GM21381 (cell line): ENCODE results near the gene SPTSSA.
"Not testable (repeated sequence)": the region's sequence is repeated elsewhere in the genome, so short reads cannot be mapped to it uniquely, and the experiment has no call there.

Experiments used
- ATAC-seq: cut with Tn5 transposase; IDR thresholded peaks from one replicate; pipeline ENCODE4 v1.9.1; 2021; ENCODE audit warnings: mild to moderate bottlenecking, moderate library complexity; ENCODE audit not compliant: unreplicated experiment

SPTSSA gene

GRCh38 chr14:34433957-34434356, 28.1 kb downstream of the SPTSSA start:
- ATAC-seq: no peak

DNA sequence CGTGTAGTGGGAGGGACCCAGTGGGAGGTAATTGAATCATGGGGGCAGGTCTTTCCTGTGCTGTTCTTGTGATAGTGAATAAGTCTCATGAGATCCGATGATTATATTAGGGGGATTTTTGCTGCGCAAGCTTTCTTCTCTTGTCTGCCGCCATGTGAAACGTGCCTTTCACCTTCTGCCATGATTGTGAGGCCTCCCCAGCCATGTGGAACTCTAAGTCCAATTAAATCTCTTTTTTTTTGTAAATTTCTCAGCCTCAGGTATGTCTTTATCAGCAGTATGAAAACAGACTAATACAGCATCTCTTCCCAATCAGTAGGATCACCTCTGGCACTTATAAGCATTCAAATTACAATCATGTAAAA, 34.0 kb downstream of the SPTSSA start:
- not testable (repeated sequence) for ATAC-seq

DNA sequence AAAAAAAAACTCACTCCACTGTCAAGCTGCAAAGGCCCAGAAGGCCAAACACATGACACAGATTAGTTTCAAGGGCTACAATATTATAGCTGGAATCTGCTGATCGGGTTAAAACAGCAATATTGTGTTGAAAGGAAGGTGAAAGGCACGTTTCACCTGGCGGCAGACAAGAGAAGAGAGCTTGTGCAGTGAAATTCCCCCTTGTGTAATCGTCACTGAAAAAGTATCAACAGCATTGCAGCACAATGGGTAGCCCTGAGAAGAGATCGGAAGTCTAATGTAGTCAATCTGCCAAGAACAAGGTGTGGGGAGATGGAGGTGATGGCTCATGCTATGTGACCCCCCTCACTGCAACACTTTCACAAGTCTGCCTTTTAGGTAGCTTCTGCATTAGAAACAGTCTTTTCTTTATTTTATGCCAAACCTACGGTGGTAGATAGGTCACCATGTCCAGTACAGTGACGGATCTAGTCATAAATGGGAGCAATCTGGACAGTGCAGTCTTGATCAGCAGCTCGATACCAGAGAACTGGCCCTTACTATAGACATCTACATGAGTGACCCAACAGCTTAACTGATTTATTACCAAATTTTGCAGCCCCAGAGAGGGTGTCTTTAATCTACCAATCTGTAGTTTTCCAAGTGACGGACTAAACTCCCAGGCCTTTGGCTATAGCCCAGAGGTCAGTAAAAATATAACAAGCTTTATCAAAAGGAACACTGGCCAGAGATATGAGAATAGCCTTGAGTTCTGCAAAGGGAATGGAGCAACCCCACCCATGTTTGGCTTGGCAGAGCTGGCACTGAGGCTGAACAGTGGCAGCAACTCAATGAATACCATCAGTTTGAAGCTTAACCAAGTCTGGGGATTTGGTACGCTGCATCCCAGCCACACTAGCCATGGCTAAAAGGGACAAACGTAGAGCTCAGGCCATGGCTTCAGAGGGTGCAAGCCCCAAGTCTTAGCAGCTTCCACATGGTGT, 35.4 kb downstream of the SPTSSA start:
- ATAC-seq: no peak

DNA sequence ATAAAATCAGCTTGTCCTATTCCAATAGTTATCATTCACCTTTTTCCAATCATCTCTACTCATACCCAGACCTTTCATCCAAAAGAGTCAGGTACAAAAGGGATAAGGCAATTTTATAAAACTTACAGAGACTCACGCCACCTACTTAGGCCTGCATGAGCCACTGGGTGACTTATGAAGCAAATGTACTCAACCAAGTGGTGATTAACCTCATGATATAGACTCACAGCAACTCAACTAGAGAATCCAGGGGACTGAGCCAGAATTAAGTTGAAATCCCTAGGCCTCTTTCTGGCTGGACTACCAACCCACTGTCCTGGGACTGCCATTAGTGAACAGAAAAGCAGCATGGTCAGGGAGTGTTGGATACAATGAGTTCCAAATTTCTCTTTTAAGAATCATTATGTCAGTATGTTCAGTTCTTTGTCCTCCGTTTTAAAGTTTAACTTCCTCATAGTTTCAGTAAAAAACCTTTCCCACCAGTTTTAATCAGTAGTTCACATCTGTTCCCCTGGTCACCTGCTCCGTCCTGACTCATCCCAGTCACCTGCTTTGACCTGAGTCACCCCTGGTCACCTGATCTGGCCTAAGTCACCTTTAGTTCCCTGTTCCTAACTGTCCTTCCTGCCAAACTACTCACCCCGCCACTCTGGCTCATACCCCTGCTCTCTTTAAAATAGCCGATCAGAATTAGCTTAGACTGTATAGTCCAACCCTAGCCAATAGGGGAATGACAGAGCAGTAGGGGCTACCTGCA, 36.8 kb downstream of the SPTSSA start:
- no peak for ATAC-seq

DNA sequence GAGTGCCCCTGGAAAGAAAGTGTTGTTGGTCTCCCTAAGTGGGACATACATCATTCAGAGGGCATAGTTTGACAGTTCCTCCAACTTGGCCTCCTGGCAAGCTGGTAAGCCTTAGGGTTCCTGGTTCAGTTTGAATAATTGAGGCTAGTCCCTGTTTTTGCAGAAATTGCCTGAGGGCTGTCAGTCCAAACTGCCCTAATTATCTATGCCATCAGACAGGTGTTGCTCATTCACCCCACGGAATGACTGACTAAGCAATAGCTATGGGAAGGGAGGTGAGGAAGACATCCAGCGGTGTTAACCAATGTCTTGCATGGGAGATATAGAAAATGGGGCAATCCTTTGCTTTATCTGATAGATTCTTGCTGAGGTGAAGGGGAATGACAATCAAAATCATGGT, 37.6 kb downstream of the SPTSSA start:
- no peak for ATAC-seq

- ATAC-seq: no peak
These were observed 38.6 kb downstream of the SPTSSA start for GRCh38 chr14:34423445-34423844.

DNA sequence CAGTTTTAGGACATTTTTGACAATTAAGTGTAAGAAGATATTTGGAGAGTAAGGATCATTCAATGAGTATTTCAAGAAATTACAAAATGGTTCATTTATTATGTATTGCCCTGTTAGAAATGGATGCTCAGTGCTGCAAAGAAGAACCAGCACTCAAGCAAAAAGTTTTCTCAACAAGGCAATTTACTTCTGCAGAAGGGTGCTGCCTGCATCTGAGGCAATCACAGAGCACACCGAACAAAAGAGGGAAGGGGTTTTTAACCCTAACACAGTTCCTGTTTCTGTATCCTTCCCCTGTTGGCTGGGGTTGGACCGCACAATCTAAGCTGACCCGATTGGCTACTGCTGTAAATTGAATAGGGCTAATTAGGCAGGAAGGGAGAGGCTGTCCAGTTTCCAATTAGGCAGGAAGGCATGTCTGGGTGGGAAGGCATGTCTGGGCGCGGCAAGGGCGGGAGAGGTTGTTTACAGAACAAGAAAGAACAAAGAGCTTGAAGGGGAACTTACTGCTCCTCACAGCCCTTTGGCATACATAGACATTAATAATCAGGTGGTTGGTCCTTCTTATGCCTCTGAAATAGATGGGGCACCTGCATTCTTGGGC, 41.4 kb downstream of the SPTSSA start:
- no peak for ATAC-seq

- ATAC-seq: no peak
These were observed 52.3 kb downstream of the SPTSSA start for GRCh38 chr14:34409721-34410120.

DNA sequence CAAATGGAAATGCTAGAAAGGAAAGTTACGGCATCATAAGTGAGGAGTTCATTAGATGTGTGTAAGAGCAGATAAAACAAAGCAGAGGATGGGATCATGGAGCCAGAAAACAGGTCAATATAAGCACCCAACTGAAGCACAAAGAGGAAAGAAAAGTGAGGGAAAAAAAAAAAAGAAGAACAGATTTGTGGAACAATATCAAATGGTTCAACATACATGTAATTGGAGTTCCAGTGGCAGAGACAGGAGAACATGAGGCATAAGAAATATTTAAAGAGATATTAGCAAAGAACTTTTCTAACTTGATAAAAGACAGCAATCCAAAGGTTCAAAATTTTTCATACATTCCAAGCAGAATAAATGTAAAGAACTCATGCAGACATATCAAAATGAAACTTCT, 54.1 kb downstream of the SPTSSA start:
- ATAC-seq: no peak

DNA sequence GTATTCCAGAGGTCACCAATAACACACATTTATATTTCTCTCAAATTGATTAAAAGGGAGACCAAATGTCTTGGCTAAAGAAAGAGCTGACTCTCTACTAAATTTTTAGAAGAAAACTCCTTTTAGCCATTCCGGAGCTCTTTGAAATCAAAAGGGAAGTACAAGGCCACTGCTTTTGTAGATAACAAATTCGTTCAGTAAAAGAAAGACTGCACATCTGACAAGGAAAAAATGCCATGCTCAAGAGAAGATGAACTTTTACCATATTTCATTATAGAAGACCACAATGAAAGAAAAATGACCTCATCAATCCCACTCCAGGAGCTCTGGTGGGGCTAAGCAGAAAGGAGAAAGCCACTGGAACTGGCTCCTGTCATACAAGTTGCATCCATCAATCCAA, 57.6 kb downstream of the SPTSSA start:
- ATAC-seq: no peak

- ATAC-seq: no peak
These were observed 58.4 kb downstream of the SPTSSA start for GRCh38 chr14:34403646-34404045.

GRCh38 chr14:34398024-34398423, 64.0 kb downstream of the SPTSSA start:
- no peak for ATAC-seq

GRCh38 chr14:34387974-34388516, 74.0 kb downstream of the SPTSSA start:
- no peak for ATAC-seq

GRCh38 chr14:34386865-34387485, 75.1 kb downstream of the SPTSSA start:
- ATAC-seq: no peak

DNA sequence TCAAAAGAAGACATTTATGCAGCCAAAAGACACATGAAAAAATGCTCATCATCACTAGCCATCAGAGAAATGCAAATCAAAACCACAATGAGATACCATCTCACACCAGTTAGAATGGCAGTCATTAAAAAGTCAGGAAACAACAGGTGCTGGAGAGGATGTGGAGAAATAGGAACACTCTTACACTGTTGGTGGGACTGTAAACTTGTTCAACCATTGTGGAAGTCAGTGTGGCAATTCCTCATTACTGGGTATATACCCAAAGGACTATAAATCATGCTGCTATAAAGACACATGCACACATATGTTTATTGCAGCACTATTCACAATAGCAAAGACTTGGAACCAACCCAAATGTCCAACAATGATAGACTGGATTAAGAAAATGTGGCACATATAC, 76.2 kb downstream of the SPTSSA start:
- not testable (repeated sequence) for ATAC-seq

DNA sequence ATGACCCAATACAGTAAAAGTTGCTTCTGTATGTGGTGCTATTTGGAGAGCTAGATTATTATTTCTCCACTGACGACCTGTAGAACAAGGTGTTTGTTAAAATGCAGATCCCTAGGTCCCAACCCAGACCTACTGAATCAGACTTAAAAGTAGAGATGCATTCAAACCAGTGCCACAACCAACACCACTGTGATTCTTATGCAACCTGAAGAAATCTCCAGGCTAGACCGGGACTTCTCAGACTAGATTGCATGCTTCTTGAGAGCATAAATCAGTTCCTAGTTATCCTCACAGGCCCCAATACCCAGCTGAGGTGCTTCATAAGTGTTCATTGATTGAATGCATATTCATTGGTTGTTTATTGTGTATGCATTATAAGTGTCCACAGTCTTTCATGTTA, 78.2 kb downstream of the SPTSSA start:
- ATAC-seq: no peak
